ENCODE results near the gene SMIM5. TPM values are rescaled to one million over a fixed set of nuclear protein-coding genes. Genes with fewer than 3 reads are reported as not detected.

SMIM5 gene
- total and polyA plus RNA-seq, 7 donors, result 0.11 to 0.92 (median 0.19) TPM; not detected in 1

DNA sequence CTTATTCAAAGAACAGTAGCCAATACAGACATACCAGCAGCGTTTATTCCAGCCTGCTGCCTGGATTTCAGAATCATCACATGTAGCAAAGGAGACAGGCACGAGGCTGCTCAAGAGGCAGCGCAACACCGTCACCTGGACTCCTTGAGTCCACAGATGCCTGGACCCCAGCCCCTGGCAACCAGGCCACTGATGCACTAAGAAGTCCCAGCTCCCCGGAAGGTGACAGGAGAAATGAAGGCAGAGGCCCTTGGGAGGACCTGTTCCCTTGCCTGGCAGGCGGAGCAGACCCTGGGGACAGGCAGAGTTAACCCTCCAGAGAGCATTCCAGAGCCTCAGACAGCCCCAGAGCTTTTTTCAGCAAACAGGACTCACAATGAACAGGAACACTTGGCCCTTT lies 16.5 kb downstream of the SMIM5 start:
- WGBS, 3 donors, result 93 to 97% (median 94%) methylated on average over 6 of the region's 6 CpGs
- TF ChIP-seq, protein P1, sequence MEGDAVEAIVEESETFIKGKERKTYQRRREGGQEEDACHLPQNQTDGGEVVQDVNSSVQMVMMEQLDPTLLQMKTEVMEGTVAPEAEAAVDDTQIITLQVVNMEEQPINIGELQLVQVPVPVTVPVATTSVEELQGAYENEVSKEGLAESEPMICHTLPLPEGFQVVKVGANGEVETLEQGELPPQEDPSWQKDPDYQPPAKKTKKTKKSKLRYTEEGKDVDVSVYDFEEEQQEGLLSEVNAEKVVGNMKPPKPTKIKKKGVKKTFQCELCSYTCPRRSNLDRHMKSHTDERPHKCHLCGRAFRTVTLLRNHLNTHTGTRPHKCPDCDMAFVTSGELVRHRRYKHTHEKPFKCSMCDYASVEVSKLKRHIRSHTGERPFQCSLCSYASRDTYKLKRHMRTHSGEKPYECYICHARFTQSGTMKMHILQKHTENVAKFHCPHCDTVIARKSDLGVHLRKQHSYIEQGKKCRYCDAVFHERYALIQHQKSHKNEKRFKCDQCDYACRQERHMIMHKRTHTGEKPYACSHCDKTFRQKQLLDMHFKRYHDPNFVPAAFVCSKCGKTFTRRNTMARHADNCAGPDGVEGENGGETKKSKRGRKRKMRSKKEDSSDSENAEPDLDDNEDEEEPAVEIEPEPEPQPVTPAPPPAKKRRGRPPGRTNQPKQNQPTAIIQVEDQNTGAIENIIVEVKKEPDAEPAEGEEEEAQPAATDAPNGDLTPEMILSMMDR (IDR thresholded peaks at IDR 0.05), result no peak

DNA sequence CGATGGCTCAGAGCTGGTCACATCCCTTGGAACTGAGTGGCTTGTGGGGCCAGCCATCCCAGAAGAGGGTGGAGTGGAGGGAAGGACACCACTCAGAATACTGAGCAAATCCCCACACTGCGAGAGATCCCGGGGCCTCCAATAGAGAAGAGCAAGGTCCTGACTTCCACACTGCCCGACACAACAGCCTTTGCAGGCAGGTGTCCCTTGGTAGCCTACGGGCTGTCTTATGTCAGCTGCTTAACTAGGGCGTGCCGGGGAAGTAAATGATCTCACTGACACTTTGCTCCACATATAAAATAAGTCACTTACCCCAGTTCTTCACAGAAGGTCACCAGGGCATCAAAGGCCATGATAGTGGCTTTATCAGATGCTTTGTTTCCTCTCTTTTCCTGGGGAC lies 17.6 kb downstream of the SMIM5 start:
- DNase-seq (no peak), ATAC-seq (no peak)
- Histone ChIP-seq H3K27me3 (ENCODE audit: insufficient read depth in 3 of 3, low read length in 2 of 3) (no peaks in the 10 kb centered on the region), H3K36me3 (ENCODE audit: insufficient read depth in 1 of 2, low read depth in 1 of 2) (peaks cover 0 to 88% of the 10 kb centered on the region in 2 donors), H3K4me1 (no peaks in the 10 kb centered on the region), H3K27ac (no peak overlapping the region), H3K9me3 (no peaks in the 10 kb centered on the region), H3K4me3 (no peak overlapping the region)
- TF ChIP-seq, protein P1 (IDR thresholded peaks at IDR 0.05), result no peak
- intact Hi-C loops (cut with DNase I), result no loop called here
- 94 to 96% (median 96%) methylated on average over 7 of the region's 7 CpGs for WGBS, 3 donors

More for the DNA sequence above, 16.5 kb downstream of the SMIM5 start:
- ATAC-seq (no peak), DNase-seq (no peak)
- intact Hi-C loops (cut with DNase I), result no loop called here
- H3K27ac ChIP-seq, result no peak overlapping the region
- no peaks in the 10 kb centered on the region for H3K27me3 ChIP-seq (ENCODE audit: insufficient read depth in 3 of 3, low read length in 2 of 3)
- H3K36me3 ChIP-seq (ENCODE audit: insufficient read depth in 1 of 2, low read depth in 1 of 2), result peaks cover 0 to 85% of the 10 kb centered on the region in 2 donors
- no peak overlapping the region for H3K4me3 ChIP-seq
- no peaks in the 10 kb centered on the region for H3K4me1 ChIP-seq
- H3K9me3 ChIP-seq, result no peaks in the 10 kb centered on the region

DNA sequence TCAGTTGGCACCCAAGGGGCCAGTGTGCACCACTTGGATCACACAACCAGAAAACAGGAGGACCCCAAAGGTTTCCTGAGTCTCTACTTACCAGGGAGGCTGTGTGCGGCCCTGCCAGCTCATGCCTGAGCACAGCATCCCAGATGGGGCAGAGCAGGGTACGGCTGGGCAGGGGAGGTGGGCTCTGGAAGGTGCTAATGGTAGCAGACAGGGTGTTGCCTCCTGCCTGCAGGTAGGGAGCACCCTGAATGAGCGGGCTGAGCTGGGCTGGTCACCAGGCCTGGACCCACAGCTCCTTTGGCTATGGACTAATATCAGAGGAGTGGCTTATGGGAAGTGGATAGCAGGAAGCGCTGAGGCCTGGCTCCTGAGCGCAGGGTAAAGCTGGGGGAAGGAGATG lies 19.1 kb downstream of the SMIM5 start:
- intact Hi-C loops (cut with DNase I), result no loop called here
- Histone ChIP-seq H3K27me3 (ENCODE audit: insufficient read depth in 3 of 3, low read length in 2 of 3) (no peaks in the 10 kb centered on the region), H3K4me1 (no peaks in the 10 kb centered on the region), H3K36me3 (ENCODE audit: insufficient read depth in 1 of 2, low read depth in 1 of 2) (peaks cover 0 to 86% of the 10 kb centered on the region in 2 donors), H3K4me3 (no peak overlapping the region), H3K9me3 (no peaks in the 10 kb centered on the region), H3K27ac (no peak overlapping the region)
- 90 to 96% (median 94%) methylated on average over 5 of the region's 5 CpGs for WGBS, 3 donors
- DNase-seq (no peak), ATAC-seq (no peak)
- TF ChIP-seq, protein P1 (IDR thresholded peaks at IDR 0.05), result no peak

DNA sequence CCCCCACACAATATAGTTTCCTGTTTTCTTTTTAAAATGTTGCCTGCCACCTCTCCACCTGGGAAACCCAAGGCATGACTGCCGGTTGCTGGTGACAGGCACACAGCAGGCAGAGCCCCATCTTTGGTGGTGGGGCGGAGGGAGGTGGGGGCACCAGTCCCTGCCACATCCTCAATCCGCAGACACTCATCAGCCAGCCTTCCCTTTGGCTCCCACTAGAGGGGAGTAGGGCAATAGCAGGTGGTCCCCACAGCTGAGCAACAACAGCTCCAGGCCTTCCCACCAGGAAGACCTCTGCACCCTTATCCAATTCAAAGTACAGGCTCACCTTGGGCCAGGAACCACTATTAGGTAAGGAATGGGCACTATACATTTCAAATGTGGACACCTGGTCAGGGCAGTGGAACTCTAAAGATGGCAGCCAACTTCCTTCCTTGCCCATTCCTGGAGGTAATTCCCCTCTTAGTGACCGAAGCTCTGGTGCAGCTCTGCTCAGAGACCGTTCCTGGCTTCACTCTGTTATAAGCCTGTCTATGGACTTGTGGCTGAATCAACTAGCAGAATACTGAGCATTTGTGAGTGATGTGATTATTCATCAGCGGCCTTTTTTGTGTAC lies 19.8 kb downstream of the SMIM5 start:
- intact Hi-C loops (cut with DNase I), result no loop called here
- H3K36me3 ChIP-seq (ENCODE audit: insufficient read depth in 1 of 2, low read depth in 1 of 2), result peaks cover 0 to 90% of the 10 kb centered on the region in 2 donors
- TF ChIP-seq, protein P1 (IDR thresholded peaks at IDR 0.05), result peak; percentile 53
- DNase-seq, result no peak
- peak in 3 of 4 donors; percentile 48 to 69 (median 67) for ATAC-seq
- H3K4me3 ChIP-seq, result no peak overlapping the region
- no peaks in the 10 kb centered on the region for H3K9me3 ChIP-seq
- no peak overlapping the region for H3K27ac ChIP-seq
- H3K4me1 ChIP-seq, result no peaks in the 10 kb centered on the region
- 66 to 75% (median 75%) methylated on average over 6 of the region's 6 CpGs for WGBS, 3 donors
- H3K27me3 ChIP-seq (ENCODE audit: insufficient read depth in 3 of 3, low read length in 2 of 3), result no peaks in the 10 kb centered on the region

DNA sequence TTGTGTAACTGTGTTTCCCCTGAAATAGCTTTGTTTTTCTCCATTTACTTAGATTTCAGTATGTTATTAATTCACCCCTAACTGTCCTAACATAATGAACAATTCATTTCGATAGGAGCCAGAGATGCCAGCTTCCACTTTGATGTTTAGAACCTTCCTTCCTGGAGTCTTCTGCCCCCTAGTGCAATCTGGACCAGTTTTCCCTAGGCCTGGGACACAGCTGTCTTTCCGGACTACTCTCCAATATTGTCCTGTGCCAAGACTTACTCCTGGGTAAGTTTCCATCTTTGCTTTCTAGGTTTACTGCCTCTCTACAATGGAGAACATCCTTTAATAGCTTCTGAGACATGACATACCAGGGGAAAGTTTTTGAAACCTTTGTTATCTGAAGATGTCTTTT lies 20.9 kb downstream of the SMIM5 start:
- Histone ChIP-seq H3K36me3 (ENCODE audit: insufficient read depth in 1 of 2, low read depth in 1 of 2) (peaks cover 0 to 88% of the 10 kb centered on the region in 2 donors), H3K27me3 (ENCODE audit: insufficient read depth in 3 of 3, low read length in 2 of 3) (no peaks in the 10 kb centered on the region), H3K9me3 (no peaks in the 10 kb centered on the region), H3K27ac (no peak overlapping the region), H3K4me1 (no peaks in the 10 kb centered on the region), H3K4me3 (no peak overlapping the region)
- intact Hi-C loops (cut with DNase I), result no loop called here
- WGBS, 3 donors, result 15 to 35% (median 17%) methylated on average over 2 of the region's 2 CpGs
- TF ChIP-seq, protein P1 (IDR thresholded peaks at IDR 0.05), result no peak
- ATAC-seq (peak in 3 of 4 donors; percentile 48 to 82 (median 64)), DNase-seq (no peak)
